ENCODE results near the gene PPP2R2B. TPM values are rescaled to one million over a fixed set of nuclear protein-coding genes. Genes with fewer than 3 reads are reported as not detected.
A peak's percentile ranks its signal among the peaks of the same experiment; 100 is the strongest.

The PPP2R2B gene
- total RNA-seq, 3 donors from 2014 or later (not counting 1 experiment from before 2014, with no cell fraction given): 44.9 to 68.3 (median 63.7) TPM

GRCh38 chr5:146796144-146796543 is 82.4 kb downstream of the PPP2R2B start:
- H3K27me3 ChIP-seq (ENCODE audit: control insufficient read depth, insufficient read depth, low read length): no peaks in the 10 kb centered on the region
- peaks cover 15% of the 10 kb centered on the region for H3K4me1 ChIP-seq (ENCODE audit: control insufficient read depth, insufficient read depth, low read length)
- Mint-ChIP-seq H3K27ac (peak overlapping the region; percentile 79 to 84), H3K27me3 (ENCODE audit: low read depth in 2 of 2) (no peaks in the 10 kb centered on the region), H3K4me3 (peak overlapping the region; percentile 45), H3K36me3 (no peaks in the 10 kb centered on the region), H3K9me3 (no peaks in the 10 kb centered on the region), H3K4me1 (peaks cover 83 to 94% of the 10 kb centered on the region in 2 donors)
- intact Hi-C loops (cut with micrococcal nuclease): loop anchor here (1.0 to 10.0 kb wide), 3 partner anchors 44 to 131 kb away; no protein-coding TSS in a partner anchor
- TF ChIP-seq CTCF (IDR thresholded peaks at IDR 0.05): no peak
- H3K9me3 ChIP-seq (ENCODE audit: control insufficient read depth, insufficient read depth, low read length): no peaks in the 10 kb centered on the region
- peak overlapping the region; percentile 43 for H3K27ac ChIP-seq (ENCODE audit: low read length)
- H3K36me3 ChIP-seq (ENCODE audit: control insufficient read depth, insufficient read depth, low read length): no peaks in the 10 kb centered on the region
- no peak overlapping the region for H3K4me3 ChIP-seq (ENCODE audit: low read length)
- 63% methylated on average over 3 of the region's 4 CpGs for WGBS (ENCODE audit: insufficient coverage)
- ATAC-seq: peak; percentile 55 to 70 (median 56)
- peak in 1 of 2 donors; percentile 6 for DNase-seq

GRCh38 chr5:146794326-146795029 is 84.1 kb downstream of the PPP2R2B start:
- peaks cover 77 to 93% of the 10 kb centered on the region in 2 donors for H3K4me1 Mint-ChIP-seq

GRCh38 chr5:146793709-146794108 is 84.8 kb downstream of the PPP2R2B start:
- TF ChIP-seq CTCF (IDR thresholded peaks at IDR 0.05): no peak
- no peak for DNase-seq
- H3K9me3 Mint-ChIP-seq: no peaks in the 10 kb centered on the region
- no peak for ATAC-seq
- H3K27me3 ChIP-seq (ENCODE audit: control insufficient read depth, insufficient read depth, low read length): no peaks in the 10 kb centered on the region
- peak overlapping the region; percentile 52 for H3K27ac ChIP-seq (ENCODE audit: low read length)
- no peaks in the 10 kb centered on the region for H3K36me3 Mint-ChIP-seq
- H3K4me3 Mint-ChIP-seq: peak overlapping the region; percentile 79
- no peaks in the 10 kb centered on the region for H3K9me3 ChIP-seq (ENCODE audit: control insufficient read depth, insufficient read depth, low read length)
- H3K4me1 ChIP-seq (ENCODE audit: control insufficient read depth, insufficient read depth, low read length): peaks cover 8% of the 10 kb centered on the region
- no peaks in the 10 kb centered on the region for H3K27me3 Mint-ChIP-seq (ENCODE audit: low read depth in 2 of 2)
- peaks cover 71 to 88% of the 10 kb centered on the region in 2 donors for H3K4me1 Mint-ChIP-seq
- intact Hi-C loops (cut with micrococcal nuclease): loop anchor here (10.0 kb wide), 2 partner anchors 89 to 129 kb away; no protein-coding TSS in a partner anchor
- no peaks in the 10 kb centered on the region for H3K36me3 ChIP-seq (ENCODE audit: control insufficient read depth, insufficient read depth, low read length)
- H3K27ac Mint-ChIP-seq: peak overlapping the region; percentile 79 to 84
- no peak overlapping the region for H3K4me3 ChIP-seq (ENCODE audit: low read length)
- 91% methylated on average over 1 of the region's 1 CpG for WGBS (ENCODE audit: insufficient coverage)

More at GRCh38 chr5:146794326-146795029, 84.1 kb downstream of the PPP2R2B start:
- no peak for TF ChIP-seq CTCF (IDR thresholded peaks at IDR 0.05)
- Mint-ChIP-seq H3K4me3 (peak overlapping the region; percentile 79), H3K36me3 (no peaks in the 10 kb centered on the region), H3K27me3 (ENCODE audit: low read depth in 2 of 2) (no peaks in the 10 kb centered on the region), H3K27ac (peak overlapping the region; percentile 79 to 84), H3K9me3 (no peaks in the 10 kb centered on the region)
- ATAC-seq (peak; percentile 54 to 66 (median 56)), DNase-seq (peak in 1 of 2 donors; percentile 12)
- intact Hi-C loops (cut with micrococcal nuclease): loop anchor here (10.0 kb wide), 2 partner anchors 90 to 130 kb away; no protein-coding TSS in a partner anchor
- H3K9me3 ChIP-seq (ENCODE audit: control insufficient read depth, insufficient read depth, low read length): no peaks in the 10 kb centered on the region
- no peaks in the 10 kb centered on the region for H3K36me3 ChIP-seq (ENCODE audit: control insufficient read depth, insufficient read depth, low read length)
- H3K4me3 ChIP-seq (ENCODE audit: low read length): no peak overlapping the region
- 0% methylated on average over 1 of the region's 1 CpG for WGBS (ENCODE audit: insufficient coverage)
- H3K4me1 ChIP-seq (ENCODE audit: control insufficient read depth, insufficient read depth, low read length): peaks cover 12% of the 10 kb centered on the region
- H3K27ac ChIP-seq (ENCODE audit: low read length): peak overlapping the region; percentile 14
- H3K27me3 ChIP-seq (ENCODE audit: control insufficient read depth, insufficient read depth, low read length): no peaks in the 10 kb centered on the region

Measured in natural killer cell (primary cell).